GM18907 (cell line): ENCODE data around the gene MAP3K4.

Experiments
- ATAC-seq: cut with Tn5 transposase; IDR thresholded peaks from one replicate; pipeline ENCODE4 v1.9.1; 2021; ENCODE audit warnings: mild to moderate bottlenecking, moderate library complexity; ENCODE audit not compliant: unreplicated experiment

Gene MAP3K4

GRCh38 chr6:161074496-161075121, 83.0 kb downstream of the MAP3K4 start:
- ATAC-seq: no peak

DNA sequence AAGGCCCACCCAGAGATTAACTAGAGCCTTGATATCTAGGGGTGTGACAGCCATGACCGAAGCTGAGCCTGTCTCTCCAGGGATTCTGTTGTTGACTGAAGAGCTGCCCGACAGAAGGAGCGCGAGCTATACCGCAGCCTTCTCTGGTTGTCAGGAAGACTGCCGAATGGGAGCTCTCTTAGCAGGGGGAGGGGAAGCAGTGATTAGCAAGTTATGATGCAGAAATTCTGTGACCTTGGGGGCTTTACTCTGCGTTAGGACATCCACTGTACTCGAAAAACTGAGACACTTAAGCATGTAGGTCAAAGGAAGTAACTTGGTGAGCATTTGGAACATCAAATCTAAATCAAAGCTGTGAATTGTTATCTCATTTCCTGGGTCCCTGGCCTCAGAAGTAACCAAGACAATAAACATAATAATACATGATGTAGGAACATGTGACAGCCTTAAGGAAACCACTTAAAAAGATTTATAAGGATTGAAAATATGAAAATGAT, 84.7 kb downstream of the MAP3K4 start:
- ATAC-seq: no peak

GRCh38 chr6:161079566-161080262, 88.1 kb downstream of the MAP3K4 start:
- no peak for ATAC-seq

GRCh38 chr6:161080263-161080970, 88.8 kb downstream of the MAP3K4 start:
- ATAC-seq: no peak

DNA sequence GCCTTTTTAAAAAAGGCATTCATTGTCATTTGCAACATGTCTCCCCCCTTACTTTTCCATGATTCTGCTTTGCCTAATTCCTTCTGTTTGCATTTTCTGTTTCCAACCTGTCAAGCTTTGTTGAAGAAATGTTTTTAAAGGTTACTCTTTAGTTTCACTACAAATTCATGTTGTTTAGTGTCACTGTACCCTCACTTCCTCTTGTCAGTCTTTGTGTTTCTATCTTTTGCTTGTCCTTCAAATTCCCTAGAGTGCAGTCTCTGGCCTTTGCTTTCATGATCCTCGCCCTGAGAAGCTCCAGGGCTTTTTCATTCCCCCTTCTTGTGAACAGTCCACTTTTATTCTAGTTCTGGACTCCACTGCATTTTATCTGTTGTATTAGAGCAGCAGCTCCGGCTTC, 90.6 kb downstream of the MAP3K4 start:
- ATAC-seq: no peak

DNA sequence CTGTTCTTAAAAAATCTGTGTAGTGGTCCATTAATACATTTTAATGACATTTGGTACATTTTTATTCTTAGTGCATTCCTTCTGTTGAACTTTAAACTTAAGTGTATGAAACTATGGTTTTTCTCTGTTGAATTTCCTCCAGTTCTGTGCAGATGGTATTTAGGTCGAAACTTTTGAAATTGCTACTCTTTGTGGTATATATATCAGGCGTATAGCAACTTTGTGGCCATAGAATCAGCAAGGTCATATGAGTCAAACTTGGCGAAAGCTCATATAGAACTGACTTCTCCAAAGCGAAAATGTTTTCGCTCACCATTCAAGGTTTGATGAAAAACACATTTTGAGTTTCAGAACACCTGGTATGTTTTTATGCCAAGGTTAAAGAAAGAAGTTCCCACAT, 93.7 kb downstream of the MAP3K4 start:
- ATAC-seq: no peak

- no peak for ATAC-seq
Observed at GRCh38 chr6:161088676-161089328, 97.2 kb downstream of the MAP3K4 start.

DNA sequence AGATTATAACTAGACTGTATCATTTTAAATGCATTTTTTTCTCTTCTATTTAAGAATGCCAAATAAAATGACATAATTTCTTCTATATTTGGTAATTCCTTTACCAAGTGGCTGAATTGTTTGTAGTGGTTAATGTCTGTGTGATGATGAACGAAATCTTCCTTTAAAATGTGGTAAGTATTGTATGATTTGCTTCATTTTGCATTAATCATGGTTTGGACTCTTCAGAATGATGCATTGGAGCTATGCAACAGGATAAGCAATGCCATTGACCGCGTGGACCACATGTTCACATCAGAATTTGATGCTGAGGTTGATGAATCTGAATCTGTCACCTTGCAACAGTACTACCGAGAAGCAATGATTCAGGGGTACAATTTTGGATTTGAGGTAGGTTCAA, 99.6 kb downstream of the MAP3K4 start:
- no peak for ATAC-seq

GRCh38 chr6:161091972-161092701, 100.6 kb downstream of the MAP3K4 start:
- ATAC-seq: no peak

- ATAC-seq: no peak
Observed at GRCh38 chr6:161094955-161095354, 103.4 kb downstream of the MAP3K4 start.

GRCh38 chr6:161095916-161096315, 104.3 kb downstream of the MAP3K4 start:
- no peak for ATAC-seq

GRCh38 chr6:161100072-161100471, 108.5 kb downstream of the MAP3K4 start:
- ATAC-seq: no peak

DNA sequence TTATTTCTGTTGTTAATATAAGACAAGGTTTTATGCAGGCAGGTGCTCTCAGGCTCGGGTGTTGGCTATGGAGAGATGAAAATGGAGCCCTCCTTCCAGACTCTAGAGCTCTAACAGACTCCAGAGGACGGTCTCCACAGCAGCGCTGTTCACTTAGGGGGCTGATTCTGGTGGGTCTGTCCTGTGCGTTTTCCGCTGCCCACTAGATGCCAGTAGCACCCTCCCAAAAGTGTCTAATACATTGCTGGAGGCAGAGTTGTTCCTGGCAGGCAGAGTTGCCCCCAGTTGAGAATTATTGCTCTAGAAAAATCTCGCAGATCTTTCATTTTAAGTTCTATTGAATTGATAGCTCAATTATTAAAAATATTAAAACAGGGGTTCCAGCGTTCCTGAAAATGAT, 109.9 kb downstream of the MAP3K4 start:
- no peak for ATAC-seq

- no peak for ATAC-seq
Observed at GRCh38 chr6:161103475-161103874, 111.9 kb downstream of the MAP3K4 start.

DNA sequence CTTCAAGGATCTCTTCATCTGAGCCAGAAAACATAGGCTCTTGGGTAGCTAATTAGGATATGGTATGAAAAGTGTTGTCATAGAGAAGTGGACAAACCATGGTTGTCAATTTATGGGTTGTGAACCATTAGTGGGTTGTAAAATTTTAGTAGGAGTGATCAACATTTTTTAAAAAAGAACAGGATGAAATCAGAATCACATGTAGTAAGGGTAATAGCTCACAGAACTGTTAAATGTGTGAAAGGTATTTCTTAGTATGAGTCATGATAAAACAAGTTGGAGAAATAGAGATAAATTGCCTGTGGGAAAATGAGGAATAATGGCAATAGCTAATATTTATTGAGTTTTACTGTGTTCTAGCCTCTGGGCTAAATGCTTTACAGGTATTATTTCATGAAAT, 113.4 kb downstream of the MAP3K4 start:
- no peak for ATAC-seq

DNA sequence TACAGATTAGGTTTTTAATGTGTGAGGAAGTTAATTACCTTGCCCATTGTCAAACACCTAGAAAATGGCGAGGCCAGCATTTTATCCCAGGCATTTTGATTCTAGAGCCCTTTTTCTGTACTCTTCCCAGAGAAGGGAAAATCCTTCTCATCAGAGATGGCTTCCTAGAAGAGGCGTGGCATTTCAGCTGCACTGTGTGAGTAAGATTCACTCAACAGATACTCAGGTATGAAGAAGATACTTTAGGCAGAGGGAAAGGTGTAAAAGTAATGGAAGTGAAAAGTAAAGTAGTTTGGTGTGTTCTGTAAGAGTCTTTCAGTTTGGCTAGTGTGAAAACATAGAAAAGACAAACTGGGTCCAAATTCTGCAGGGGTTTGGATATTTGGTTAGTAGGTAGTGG, 113.8 kb downstream of the MAP3K4 start:
- no peak for ATAC-seq

DNA sequence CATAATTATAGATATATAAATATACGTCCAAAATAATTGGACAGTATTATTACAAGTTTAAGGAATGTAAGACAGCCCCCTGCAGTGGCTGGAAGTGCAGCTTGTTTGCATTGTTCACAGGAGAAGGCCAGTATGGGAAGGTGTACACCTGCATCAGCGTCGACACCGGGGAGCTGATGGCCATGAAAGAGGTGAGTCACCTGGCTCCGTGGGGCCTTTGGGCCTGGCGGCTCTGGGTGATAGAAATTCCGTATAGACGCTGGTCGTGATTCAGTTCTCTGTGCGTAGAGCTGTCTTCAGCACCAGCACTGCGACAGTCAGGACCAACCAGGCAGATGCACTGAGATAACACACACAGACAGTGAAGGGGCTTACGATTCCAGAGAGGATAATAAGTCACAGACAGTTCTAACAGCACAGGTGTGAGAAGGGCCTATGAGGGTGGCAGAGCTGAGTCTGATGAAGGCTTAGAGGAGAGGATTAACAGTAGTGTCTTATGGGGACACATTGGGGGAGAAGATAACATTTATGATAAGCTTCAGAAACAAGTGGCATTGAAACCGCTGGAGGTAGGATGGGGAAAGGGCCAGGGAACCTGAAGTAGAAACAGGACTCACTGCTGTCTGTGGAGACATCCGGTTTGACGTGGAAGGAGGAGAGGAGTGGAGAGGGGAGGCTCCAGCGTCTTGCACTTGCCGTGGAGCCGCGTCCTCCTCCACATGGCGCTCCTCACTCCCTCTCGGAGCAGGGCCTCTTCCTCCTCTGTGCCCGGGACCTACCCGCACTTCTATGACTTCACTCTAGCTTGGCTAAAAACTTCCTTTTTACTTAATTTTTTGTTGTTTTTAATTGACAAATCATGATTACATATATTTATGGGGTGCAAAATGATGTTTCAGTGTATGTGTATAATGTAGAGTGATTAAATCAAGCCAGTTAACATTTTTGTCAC, 116.5 kb downstream of the MAP3K4 start:
- ATAC-seq: no peak

GRCh38 chr6:161108916-161109315, 117.3 kb downstream of the MAP3K4 start:
- ATAC-seq: no peak

GRCh38 chr6:161109366-161109765, 117.8 kb downstream of the MAP3K4 start:
- no peak for ATAC-seq
